Measurements from ENCODE around the gene CD82. TPM values are rescaled to one million over a fixed set of nuclear protein-coding genes. Genes with fewer than 3 reads are reported as not detected.

The CD82 gene
- total RNA-seq, 1 experiment from 2014 or later: 26.1 TPM

- POLR2A ChIA-PET: no interaction called here
- peaks cover 8% of the 10 kb centered on the region for H3K4me1 ChIP-seq (ENCODE audit: control insufficient read depth, insufficient read depth, low read length)
- H3K4me3 ChIP-seq (ENCODE audit: low read depth in 2 of 2, low read length in 2 of 2): no peak overlapping the region
- in situ Hi-C loops (cut with HindIII; ENCODE audit: low pct_unique_long_range_greater_than_20kb, low sequenced_read_pairs) (no loop called here), intact Hi-C loops (cut with micrococcal nuclease; ENCODE audit: unreplicated experiment) (loop anchor here (10.0 kb wide), 2 partner anchors 151 to 341 kb away; no protein-coding TSS in a partner anchor)
- no peaks in the 10 kb centered on the region for H3K36me3 ChIP-seq (ENCODE audit: control insufficient read depth, insufficient read depth, low read length)
- no peak for DNase-seq (ENCODE audit: low read depth, low spot score)
- H3K27ac ChIP-seq (ENCODE audit: low read length): no peak overlapping the region
- H3K27me3 ChIP-seq (ENCODE audit: control insufficient read depth, insufficient read depth, low read length): no peaks in the 10 kb centered on the region
- no TSS peak for BruUV-seq (replicated peaks)
- no peaks in the 10 kb centered on the region for H3K9me3 ChIP-seq (ENCODE audit: control insufficient read depth, insufficient read depth, low read depth, low read length)
- CTCF ChIA-PET: interaction anchor here (0.6 to 2.5 kb wide), 3 partner anchors 9 to 775 kb away, joined by 3 to 14 read pairs (median 4); no protein-coding TSS in a partner anchor
- no peak for TF ChIP-seq SIN3A (IDR thresholded peaks at IDR 0.05; ENCODE audit: borderline replicate concordance, insufficient read depth, low read depth, low read length)
- TF ChIP-seq REST (IDR thresholded peaks at IDR 0.05; ENCODE audit: insufficient read depth in 1 of 2, low read depth in 2 of 2, low read length in 1 of 2): no peak
- no peak for TF ChIP-seq CTCF (IDR thresholded peaks at IDR 0.05)
- TF ChIP-seq POLR2AphosphoS5 (IDR thresholded peaks at IDR 0.05; ENCODE audit: low read depth, low read length): no peak
- no peak for TF ChIP-seq TCF7L2 (IDR thresholded peaks at IDR 0.05; ENCODE audit: low read depth, low read length)
- no peak for ATAC-seq
Observed at GRCh38 chr11:44563711-44564110, 1.8 kb upstream of the CD82 start.

- TF ChIP-seq TCF7L2 (IDR thresholded peaks at IDR 0.05; ENCODE audit: low read depth, low read length) (no peak), REST (IDR thresholded peaks at IDR 0.05; ENCODE audit: insufficient read depth in 1 of 2, low read depth in 2 of 2, low read length in 1 of 2) (no peak), SIN3A (IDR thresholded peaks at IDR 0.05; ENCODE audit: borderline replicate concordance, insufficient read depth, low read depth, low read length) (no peak), CTCF (IDR thresholded peaks at IDR 0.05) (no peak), POLR2AphosphoS5 (IDR thresholded peaks at IDR 0.05; ENCODE audit: low read depth, low read length) (no peak)
- DNase-seq (ENCODE audit: low read depth, low spot score) (no peak), ATAC-seq (no peak)
- Histone ChIP-seq H3K27ac (ENCODE audit: low read length) (peak overlapping the region; percentile 85), H3K9me3 (ENCODE audit: control insufficient read depth, insufficient read depth, low read depth, low read length) (no peaks in the 10 kb centered on the region), H3K27me3 (ENCODE audit: control insufficient read depth, insufficient read depth, low read length) (no peaks in the 10 kb centered on the region), H3K4me3 (ENCODE audit: low read depth in 2 of 2, low read length in 2 of 2) (peak overlapping the region in 1 of 2 experiments; percentile 74; a peak in 2 of 4 replicates), H3K36me3 (ENCODE audit: control insufficient read depth, insufficient read depth, low read length) (no peaks in the 10 kb centered on the region), H3K4me1 (ENCODE audit: control insufficient read depth, insufficient read depth, low read length) (peaks cover 13% of the 10 kb centered on the region)
- intact Hi-C loops (cut with micrococcal nuclease; ENCODE audit: unreplicated experiment) (loop anchor here (10.0 kb wide), 2 partner anchors 151 to 341 kb away; no protein-coding TSS in a partner anchor), in situ Hi-C loops (cut with HindIII; ENCODE audit: low pct_unique_long_range_greater_than_20kb, low sequenced_read_pairs) (no loop called here)
- BruUV-seq (replicated peaks): no TSS peak
- CTCF ChIA-PET: interaction anchor here (0.6 to 2.5 kb wide), 2 partner anchors 9 to 53 kb away, joined by 3 to 14 read pairs; no protein-coding TSS in a partner anchor
- POLR2A ChIA-PET: no interaction called here
Observed at GRCh38 chr11:44564166-44564565, 1.3 kb upstream of the CD82 start.
